ENCODE results near the gene EMC8. TPM values are rescaled to one million over a fixed set of nuclear protein-coding genes. Genes with fewer than 3 reads are reported as not detected.
"Not testable (repeated sequence)": the region's sequence is repeated elsewhere in the genome, so short reads cannot be mapped to it uniquely, and the experiment has no call there.

EMC8 gene
- total RNA-seq, 2 donors from 2014 or later, result 18.8 to 40.7 TPM

- H3K27me3 ChIP-seq, result no peaks in the 10 kb centered on the region
- no peak overlapping the region for H3K4me3 ChIP-seq
- TF ChIP-seq CTCF (IDR thresholded peaks at IDR 0.05), result peak; percentile 95 to 96
- H3K4me1 ChIP-seq, result peaks cover 0 to 5% of the 10 kb centered on the region in 2 donors
- peak; percentile 74 for DNase-seq (ENCODE audit: low spot score)
- no peaks in the 10 kb centered on the region for H3K36me3 ChIP-seq
- no peaks in the 10 kb centered on the region for H3K9me3 ChIP-seq
- no peak overlapping the region for H3K27ac ChIP-seq
Measured at GRCh38 chr16:85821390-85822135, 22.2 kb upstream of the EMC8 start.

- H3K36me3 ChIP-seq, result no peaks in the 10 kb centered on the region
- no peaks in the 10 kb centered on the region for H3K27me3 ChIP-seq
- no peak for DNase-seq (ENCODE audit: low spot score)
- no peak for TF ChIP-seq CTCF (IDR thresholded peaks at IDR 0.05)
- H3K9me3 ChIP-seq, result no peaks in the 10 kb centered on the region
- peaks cover 0 to 5% of the 10 kb centered on the region in 2 donors for H3K4me1 ChIP-seq
- no peak overlapping the region for H3K4me3 ChIP-seq
- no peak overlapping the region for H3K27ac ChIP-seq
Measured at GRCh38 chr16:85820604-85821372, 21.4 kb upstream of the EMC8 start.

- Histone ChIP-seq H3K4me1 (peaks cover 0 to 5% of the 10 kb centered on the region in 2 donors), H3K36me3 (no peaks in the 10 kb centered on the region), H3K9me3 (no peaks in the 10 kb centered on the region), H3K27ac (no peak overlapping the region), H3K4me3 (no peak overlapping the region), H3K27me3 (no peaks in the 10 kb centered on the region)
- no peak for TF ChIP-seq CTCF (IDR thresholded peaks at IDR 0.05)
- DNase-seq (ENCODE audit: low spot score), result no peak
Measured at GRCh38 chr16:85819771-85820170, 20.4 kb upstream of the EMC8 start.

- Histone ChIP-seq H3K9me3 (no peaks in the 10 kb centered on the region), H3K4me1 (peaks cover 0 to 5% of the 10 kb centered on the region in 2 donors), H3K27ac (no peak overlapping the region), H3K27me3 (no peaks in the 10 kb centered on the region), H3K4me3 (no peak overlapping the region), H3K36me3 (no peaks in the 10 kb centered on the region)
- peak; percentile 63 to 76 for TF ChIP-seq CTCF (IDR thresholded peaks at IDR 0.05)
- peak; percentile 78 for DNase-seq (ENCODE audit: low spot score)
Measured at GRCh38 chr16:85819245-85819644, 19.9 kb upstream of the EMC8 start.

GRCh38 chr16:85817195-85817594 is 17.9 kb upstream of the EMC8 start:
- H3K4me3 ChIP-seq; H3K9me3 ChIP-seq; H3K27ac ChIP-seq; DNase-seq (ENCODE audit: low spot score); H3K27me3 ChIP-seq; H3K4me1 ChIP-seq; H3K36me3 ChIP-seq: not testable (repeated sequence)

GRCh38 chr16:85816159-85816558 is 16.8 kb upstream of the EMC8 start:
- Histone ChIP-seq H3K36me3 (no peaks in the 10 kb centered on the region), H3K4me3 (no peak overlapping the region), H3K27me3 (no peaks in the 10 kb centered on the region), H3K4me1 (no peaks in the 10 kb centered on the region), H3K27ac (no peak overlapping the region), H3K9me3 (no peaks in the 10 kb centered on the region)
- TF ChIP-seq CTCF (IDR thresholded peaks at IDR 0.05), result no peak
- DNase-seq (ENCODE audit: low spot score), result no peak
